Neural cell (in vitro differentiated cells): Measurements from ENCODE around the gene ARHGAP45.

Experiments
- EP300 ChIP-seq: fragments of 450-650 bp; conservative IDR thresholded peaks from 2 replicates; pipeline ENCODE4 v1.6.1; 2014; ENCODE audit warnings: antibody characterized with exemption, mild to moderate bottlenecking, moderate library complexity; ENCODE audit not compliant: poor library complexity, severe bottlenecking
- EZH2 ChIP-seq: fragments of 200-600, 300-800 bp; shearing (Covaris generic), sonication (generic); IDR thresholded peaks from 2 replicates; pipeline ENCODE4 v1.6.1; 2014; ENCODE audit warnings: antibody characterized with exemption, low read length, borderline replicate concordance, mild to moderate bottlenecking; ENCODE audit not compliant: insufficient read depth, poor library complexity, severe bottlenecking
- POLR2AphosphoS5 ChIP-seq: IDR thresholded peaks from 2 replicates; pipeline ENCODE4 v1.6.1; 2012
- RAD21 ChIP-seq: fragments of 450-650 bp; conservative IDR thresholded peaks from 2 replicates; pipeline ENCODE4 v1.6.1; 2014; ENCODE audit warnings: antibody characterized with exemption, mild to moderate bottlenecking, moderate library complexity
- TF ChIP-seq, protein P1 (sequence below): fragments of 450-650 bp; IDR thresholded peaks from 2 replicates; pipeline ENCODE4 v1.5.1; 2014; ENCODE audit warnings: antibody characterized with exemption, mild to moderate bottlenecking, moderate library complexity; ENCODE audit not compliant: poor library complexity, severe bottlenecking

DNA sequence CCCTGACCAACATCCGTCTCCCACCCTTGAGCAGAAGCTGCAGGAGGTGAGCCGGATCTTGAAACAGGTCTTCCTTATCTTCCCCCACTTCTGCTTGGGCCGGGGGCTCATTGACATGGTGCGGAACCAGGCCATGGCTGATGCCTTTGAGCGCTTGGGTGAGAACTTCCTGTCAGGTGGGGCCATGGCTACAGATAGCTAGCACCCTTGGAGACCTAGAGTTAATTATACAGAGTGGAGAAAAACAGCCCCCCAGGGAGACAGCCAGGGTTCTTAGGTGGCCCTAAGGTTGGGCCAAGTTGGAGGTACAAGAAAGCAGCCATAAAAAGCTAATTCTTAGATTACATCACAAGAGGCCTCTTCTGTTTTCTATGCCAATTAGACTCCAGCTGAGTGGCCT lies 8.9 kb upstream of the ARHGAP45 start:
- TF ChIP-seq RAD21 (no peak), POLR2AphosphoS5 (no peak), EZH2 (no peak), EP300 (no peak)
- TF ChIP-seq, protein P1, sequence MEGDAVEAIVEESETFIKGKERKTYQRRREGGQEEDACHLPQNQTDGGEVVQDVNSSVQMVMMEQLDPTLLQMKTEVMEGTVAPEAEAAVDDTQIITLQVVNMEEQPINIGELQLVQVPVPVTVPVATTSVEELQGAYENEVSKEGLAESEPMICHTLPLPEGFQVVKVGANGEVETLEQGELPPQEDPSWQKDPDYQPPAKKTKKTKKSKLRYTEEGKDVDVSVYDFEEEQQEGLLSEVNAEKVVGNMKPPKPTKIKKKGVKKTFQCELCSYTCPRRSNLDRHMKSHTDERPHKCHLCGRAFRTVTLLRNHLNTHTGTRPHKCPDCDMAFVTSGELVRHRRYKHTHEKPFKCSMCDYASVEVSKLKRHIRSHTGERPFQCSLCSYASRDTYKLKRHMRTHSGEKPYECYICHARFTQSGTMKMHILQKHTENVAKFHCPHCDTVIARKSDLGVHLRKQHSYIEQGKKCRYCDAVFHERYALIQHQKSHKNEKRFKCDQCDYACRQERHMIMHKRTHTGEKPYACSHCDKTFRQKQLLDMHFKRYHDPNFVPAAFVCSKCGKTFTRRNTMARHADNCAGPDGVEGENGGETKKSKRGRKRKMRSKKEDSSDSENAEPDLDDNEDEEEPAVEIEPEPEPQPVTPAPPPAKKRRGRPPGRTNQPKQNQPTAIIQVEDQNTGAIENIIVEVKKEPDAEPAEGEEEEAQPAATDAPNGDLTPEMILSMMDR, result no peak
